Gastroesophageal sphincter (tissue), 3 donors: ENCODE measurements around the gene HOXB4.

Experiments
- CTCF ChIP-seq, 4 experiments: fragments of 200-600 bp in 2 of 4; fragments of 450-650 bp in 2 of 4; sonication (generic) in 1 of 4; IDR thresholded peaks; one replicate each; pipeline ENCODE4 v1.5.1; 2017 to 2019; ENCODE audit warnings: antibody characterized with exemption in 4 of 4, mild to moderate bottlenecking in 2 of 4, moderate library complexity in 2 of 4
- EP300 ChIP-seq: sonication (generic); formaldehyde crosslinking; IDR thresholded peaks from one replicate; pipeline ENCODE4 v1.6.1; 2017; ENCODE audit warnings: antibody characterized with exemption, mild to moderate bottlenecking
- POLR2A ChIP-seq, 2 donors: fragments of 450-650 bp; IDR thresholded peaks; one replicate each; pipeline ENCODE4 v1.6.1; 2017; ENCODE audit warnings: antibody characterized with exemption in 2 of 2, mild to moderate bottlenecking in 2 of 2, moderate library complexity in 1 of 2
- POLR2AphosphoS5 ChIP-seq: sonication (generic); formaldehyde crosslinking; IDR thresholded peaks from one replicate; pipeline ENCODE4 v1.6.1; 2017; ENCODE audit warnings: antibody characterized with exemption

GRCh38 chr17:48579471-48579759 is 1.3 kb upstream of the HOXB4 start:
- no peak for TF ChIP-seq POLR2AphosphoS5
- TF ChIP-seq POLR2A (IDR thresholded peaks at IDR 0.05), result no peak
- TF ChIP-seq CTCF (IDR thresholded peaks at IDR 0.05), result no peak
- TF ChIP-seq EP300, result no peak
